Subcutaneous abdominal adipose tissue (tissue), 5 donors: Measurements from ENCODE around the gene ARID4A.

ENCODE experiments used
- H3K27ac ChIP-seq: one replicate; pipeline ENCODE4 v1.7.0; 2013; ENCODE audit warnings: low read depth, mild to moderate bottlenecking, inconsistent platforms, low read length, moderate library complexity
- H3K27me3 ChIP-seq, 5 donors: one replicate each; pipeline ENCODE4 v1.7.0; 2013; ENCODE audit warnings: low read length in 5 of 5, inconsistent platforms in 1 of 5; ENCODE audit not compliant: control insufficient read depth in 5 of 5, insufficient read depth in 4 of 5
- H3K36me3 ChIP-seq, 5 donors: one replicate each; pipeline ENCODE4 v1.7.0; 2013; ENCODE audit warnings: low read length in 5 of 5; ENCODE audit not compliant: control insufficient read depth in 5 of 5, insufficient read depth in 5 of 5
- H3K4me1 ChIP-seq, 5 donors: one replicate each; pipeline ENCODE4 v1.7.0; 2013; ENCODE audit warnings: low read length in 5 of 5, mild to moderate bottlenecking in 3 of 5, moderate library complexity in 1 of 5; ENCODE audit not compliant: control insufficient read depth in 5 of 5, insufficient read depth in 5 of 5
- H3K4me3 ChIP-seq, 5 donors: one replicate each; pipeline ENCODE4 v1.7.0; 2013; ENCODE audit warnings: low read length in 5 of 5, low read depth in 1 of 5
- H3K9ac ChIP-seq, 5 donors: one replicate each; pipeline ENCODE4 v1.7.0; 2013; ENCODE audit warnings: low read length in 5 of 5, mild to moderate bottlenecking in 4 of 5, moderate library complexity in 3 of 5
- H3K9me3 ChIP-seq, 5 donors: one replicate each; pipeline ENCODE4 v1.7.0; 2013; ENCODE audit warnings: low read length in 5 of 5; ENCODE audit not compliant: control insufficient read depth in 5 of 5
- donor health status: healthy.
- donor health status: healthy.
- donor health status: healthy.
- donor health status: healthy.
- donor health status: healthy.

Gene ARID4A

DNA sequence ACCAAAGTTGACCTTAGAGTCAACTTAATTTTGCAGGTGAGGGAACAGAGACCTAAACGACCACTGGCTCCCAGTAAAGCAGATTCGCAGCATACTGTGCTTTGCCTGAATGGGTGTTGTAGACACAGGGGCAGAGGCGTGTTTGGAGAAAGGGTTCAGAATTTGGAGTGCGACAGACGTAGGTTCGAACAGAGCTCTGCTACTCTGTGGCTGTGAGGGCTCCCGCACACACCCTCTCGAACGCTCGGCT, 97.1 kb downstream of the ARID4A start:
- peak overlapping the region in 2 of 5 donors; percentile 28 to 33 for H3K9ac ChIP-seq
- peak overlapping the region; percentile 64 to 83 (median 71) for H3K4me3 ChIP-seq
- H3K27me3 ChIP-seq, result no peaks in the 10 kb centered on the region
- no peak overlapping the region for H3K27ac ChIP-seq
- peaks cover 0 to 13% (median 11%) of the 10 kb centered on the region in 5 donors for H3K4me1 ChIP-seq
- no peaks in the 10 kb centered on the region for H3K9me3 ChIP-seq
- H3K36me3 ChIP-seq, result no peaks in the 10 kb centered on the region

DNA sequence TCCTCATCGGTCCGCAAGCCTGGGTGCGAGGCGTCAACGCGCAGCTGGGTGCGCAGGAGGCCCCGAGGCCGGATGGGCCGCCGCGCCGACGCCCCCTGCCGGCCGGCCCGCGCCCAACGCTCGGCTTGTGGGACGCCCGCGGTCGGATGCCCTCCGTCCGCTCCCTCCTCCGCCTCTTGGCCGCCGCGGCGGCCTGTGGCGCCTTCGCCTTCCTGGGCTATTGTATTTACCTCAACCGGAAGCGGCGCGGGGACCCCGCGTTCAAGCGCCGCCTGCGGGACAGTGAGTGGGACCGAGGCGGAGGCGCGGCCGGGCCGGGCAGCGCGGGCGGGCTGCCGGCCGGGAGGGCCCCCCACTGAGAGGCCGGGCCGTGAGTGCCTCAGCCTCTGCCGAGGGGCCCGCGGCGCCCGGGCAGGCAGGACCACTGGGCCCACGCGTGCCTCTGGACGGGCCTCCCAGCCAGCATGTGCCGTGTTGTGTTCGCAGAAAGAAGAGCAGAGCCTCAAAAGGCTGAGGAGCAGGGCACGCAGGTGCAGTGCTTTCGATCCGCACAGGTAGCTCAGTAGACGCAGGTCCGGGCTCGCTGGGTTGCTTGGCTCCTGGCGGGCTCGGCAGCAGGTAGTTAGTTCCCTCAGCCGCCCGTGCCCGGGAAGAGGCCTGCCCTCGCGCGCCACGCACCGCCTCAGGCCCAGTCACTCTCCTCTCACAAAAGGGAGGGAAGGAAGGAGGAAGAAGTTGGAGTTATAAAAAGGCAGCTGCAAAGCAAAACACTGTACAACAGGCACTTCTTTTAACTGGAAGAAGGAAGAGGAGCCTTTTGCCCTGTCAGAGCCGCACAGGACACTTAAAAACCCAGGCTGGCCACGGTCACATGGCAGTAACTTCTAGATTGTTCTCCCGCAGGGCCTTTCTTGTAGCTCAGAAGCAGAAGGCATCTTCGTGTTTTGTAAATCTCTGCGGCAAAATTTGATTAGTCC, 97.7 kb downstream of the ARID4A start, which contains the start of gene TOMM20L:
TSS of gene TOMM20L (plus strand) at position 119 of the 977 bp plus-strand sequence. CDS start at position 147, 28 bp downstream.
- H3K4me3 ChIP-seq, result peak within 1 kb of the TSS; percentile 64 to 83 (median 71)
- peak within 1 kb of the TSS; percentile 48 to 95 (median 76) for H3K9ac ChIP-seq
- peak within 1 kb of the TSS; percentile 60 for H3K27ac ChIP-seq
- H3K4me1 ChIP-seq, result peaks cover 0 to 13% (median 11%) of the 10 kb centered on the region in 5 donors
- H3K9me3 ChIP-seq, result no peaks in the 10 kb centered on the region
- no peaks in the 10 kb centered on the region for H3K27me3 ChIP-seq
- no peaks in the 10 kb centered on the region for H3K36me3 ChIP-seq

DNA sequence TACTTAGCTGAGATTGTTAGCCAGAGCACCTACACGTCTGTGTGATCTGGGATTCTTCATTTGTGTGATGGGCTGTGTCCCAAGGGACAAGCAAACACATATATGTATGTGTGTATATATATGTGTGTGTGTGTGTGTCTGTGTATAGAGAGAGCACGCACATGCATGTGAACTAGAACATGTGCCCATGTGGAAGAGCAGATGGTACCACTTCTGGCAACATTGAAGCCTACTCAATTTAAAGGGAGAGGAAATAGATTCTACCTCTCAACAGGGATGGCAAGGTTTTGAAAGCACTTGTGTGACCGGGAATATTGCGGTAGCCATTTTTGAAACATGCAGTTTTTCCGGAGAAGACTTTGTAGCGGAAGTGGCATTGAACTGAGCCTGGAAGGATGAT, 98.8 kb downstream of the ARID4A start:
- no peak overlapping the region for H3K9ac ChIP-seq
- H3K27me3 ChIP-seq, result no peaks in the 10 kb centered on the region
- no peaks in the 10 kb centered on the region for H3K36me3 ChIP-seq
- no peak overlapping the region for H3K4me3 ChIP-seq
- H3K27ac ChIP-seq, result no peak overlapping the region
- no peaks in the 10 kb centered on the region for H3K9me3 ChIP-seq
- H3K4me1 ChIP-seq, result peaks cover 0 to 13% (median 11%) of the 10 kb centered on the region in 5 donors

DNA sequence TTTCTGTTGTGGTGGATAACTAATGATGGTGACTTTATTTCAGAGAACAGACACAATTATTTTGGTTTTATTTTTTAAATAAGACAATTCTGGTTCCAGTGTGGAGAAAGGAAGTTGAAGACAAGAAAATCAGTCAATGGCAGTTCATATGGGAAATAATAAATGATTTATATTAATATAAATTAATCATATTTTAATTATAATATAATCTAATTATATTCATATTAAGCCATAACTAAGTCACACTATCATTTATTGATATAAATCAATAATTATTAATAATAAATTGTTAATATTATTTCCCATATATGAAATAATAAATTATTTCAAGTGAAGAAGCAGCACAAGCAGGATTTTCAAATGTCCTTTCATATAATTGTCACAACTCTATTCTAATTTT, 100.1 kb downstream of the ARID4A start:
- H3K4me3 ChIP-seq, result no peak overlapping the region
- no peak overlapping the region for H3K27ac ChIP-seq
- H3K9ac ChIP-seq, result no peak overlapping the region
- no peaks in the 10 kb centered on the region for H3K9me3 ChIP-seq
- H3K27me3 ChIP-seq, result no peaks in the 10 kb centered on the region
- peaks cover 0 to 13% (median 11%) of the 10 kb centered on the region in 5 donors for H3K4me1 ChIP-seq
- no peaks in the 10 kb centered on the region for H3K36me3 ChIP-seq

DNA sequence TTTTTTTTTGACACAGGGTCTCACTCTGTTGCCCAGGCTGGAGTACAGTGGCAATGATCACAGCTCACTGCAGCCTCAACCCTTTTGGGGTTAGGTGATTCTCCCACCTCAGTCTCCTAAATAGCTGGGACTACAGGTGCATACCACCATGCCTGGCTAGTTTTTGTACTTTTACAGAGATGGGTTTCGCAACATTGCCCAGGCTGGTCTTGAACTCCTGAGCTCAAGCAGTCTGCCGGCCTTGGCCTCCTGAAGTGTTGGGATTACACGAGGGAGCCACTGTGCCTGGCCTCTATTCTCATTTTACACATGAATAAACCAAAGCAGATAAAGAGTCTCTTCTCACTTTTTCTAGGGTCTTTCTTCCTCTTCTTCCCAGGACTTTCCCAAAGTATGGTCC, 100.5 kb downstream of the ARID4A start:
- no peaks in the 10 kb centered on the region for H3K27me3 ChIP-seq
- peaks cover 0 to 13% (median 11%) of the 10 kb centered on the region in 5 donors for H3K4me1 ChIP-seq
- H3K9me3 ChIP-seq, result no peaks in the 10 kb centered on the region
- no peak overlapping the region for H3K4me3 ChIP-seq
- H3K9ac ChIP-seq, result no peak overlapping the region
- H3K36me3 ChIP-seq, result no peaks in the 10 kb centered on the region
- H3K27ac ChIP-seq, result no peak overlapping the region

DNA sequence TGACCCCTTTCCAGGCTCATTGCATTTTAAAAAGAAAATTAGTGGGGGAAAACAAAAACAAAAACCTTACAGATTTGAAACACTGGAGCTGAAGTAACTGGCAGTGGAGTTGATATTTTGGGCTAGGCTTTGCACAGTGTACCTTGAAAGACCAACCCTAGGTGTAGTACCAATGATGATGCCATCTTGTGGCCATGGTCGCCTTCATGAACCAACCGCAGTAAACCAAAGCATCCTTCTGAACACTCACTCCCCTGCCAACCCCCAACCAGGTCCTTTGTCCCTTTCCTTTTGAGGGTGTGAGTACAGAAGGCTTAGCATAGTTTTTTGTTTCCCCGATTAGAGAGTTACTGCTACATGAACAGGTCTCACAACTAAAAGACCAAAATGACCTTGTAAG, 103.2 kb downstream of the ARID4A start:
- Histone ChIP-seq H3K27ac (no peak overlapping the region), H3K9me3 (no peaks in the 10 kb centered on the region), H3K27me3 (no peaks in the 10 kb centered on the region), H3K9ac (no peak overlapping the region), H3K4me1 (peaks cover 0 to 1% (median 0%) of the 10 kb centered on the region in 5 donors), H3K36me3 (no peaks in the 10 kb centered on the region), H3K4me3 (no peak overlapping the region)

DNA sequence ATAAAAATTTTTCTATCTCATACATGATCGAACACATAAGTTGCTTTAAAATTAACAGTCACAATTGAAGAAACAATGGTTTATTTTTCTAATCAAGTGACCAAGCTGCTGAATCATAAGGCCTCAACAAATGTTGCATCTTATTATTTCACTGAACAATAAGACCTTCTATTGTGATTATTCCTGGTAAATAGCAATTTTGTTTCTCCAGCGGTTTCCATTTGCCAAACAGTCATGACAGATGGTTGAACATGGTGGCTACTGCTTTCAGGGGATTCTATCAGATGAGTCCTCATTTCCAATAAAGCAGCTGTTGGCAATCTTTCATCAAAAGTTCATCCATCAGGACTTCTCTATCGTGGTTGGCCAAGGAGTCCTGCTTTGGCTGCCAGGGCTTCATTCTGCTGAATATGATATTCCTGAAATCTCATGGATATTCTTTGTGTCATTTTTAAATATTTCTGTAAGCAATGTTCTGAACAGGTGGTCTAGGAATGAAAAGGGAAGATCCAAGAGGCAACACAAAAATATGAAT, 110.4 kb downstream of the ARID4A start:
- Histone ChIP-seq H3K9ac (no peak overlapping the region), H3K27ac (no peak overlapping the region), H3K27me3 (no peaks in the 10 kb centered on the region), H3K4me1 (no peaks in the 10 kb centered on the region), H3K36me3 (peaks cover 25 to 42% (median 34%) of the 10 kb centered on the region in 5 donors), H3K9me3 (no peaks in the 10 kb centered on the region), H3K4me3 (no peak overlapping the region)

DNA sequence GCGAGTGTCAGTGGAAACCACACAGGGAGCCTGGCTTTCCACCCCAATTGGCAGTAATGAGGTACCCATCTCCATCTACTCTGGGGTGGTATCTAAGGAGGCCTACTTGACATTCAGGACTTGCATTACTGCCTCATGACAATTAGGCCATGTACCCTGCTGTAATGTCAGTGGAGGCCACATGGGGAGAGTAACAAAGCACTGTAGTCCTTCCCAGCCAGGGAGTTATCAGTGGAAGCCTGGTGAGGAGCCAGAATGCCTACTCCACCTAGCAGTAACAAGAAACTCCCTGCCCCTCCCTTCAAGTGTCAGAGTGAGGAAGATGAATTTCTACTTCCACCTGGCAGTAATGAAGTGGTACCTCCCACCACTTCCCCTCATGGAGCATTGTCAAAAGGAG, 116.5 kb downstream of the ARID4A start:
- Histone ChIP-seq H3K9ac (no peak overlapping the region), H3K36me3 (peaks cover 10 to 48% (median 26%) of the 10 kb centered on the region in 5 donors), H3K4me1 (no peaks in the 10 kb centered on the region), H3K9me3 (no peaks in the 10 kb centered on the region), H3K27me3 (no peaks in the 10 kb centered on the region), H3K4me3 (no peak overlapping the region), H3K27ac (no peak overlapping the region)

DNA sequence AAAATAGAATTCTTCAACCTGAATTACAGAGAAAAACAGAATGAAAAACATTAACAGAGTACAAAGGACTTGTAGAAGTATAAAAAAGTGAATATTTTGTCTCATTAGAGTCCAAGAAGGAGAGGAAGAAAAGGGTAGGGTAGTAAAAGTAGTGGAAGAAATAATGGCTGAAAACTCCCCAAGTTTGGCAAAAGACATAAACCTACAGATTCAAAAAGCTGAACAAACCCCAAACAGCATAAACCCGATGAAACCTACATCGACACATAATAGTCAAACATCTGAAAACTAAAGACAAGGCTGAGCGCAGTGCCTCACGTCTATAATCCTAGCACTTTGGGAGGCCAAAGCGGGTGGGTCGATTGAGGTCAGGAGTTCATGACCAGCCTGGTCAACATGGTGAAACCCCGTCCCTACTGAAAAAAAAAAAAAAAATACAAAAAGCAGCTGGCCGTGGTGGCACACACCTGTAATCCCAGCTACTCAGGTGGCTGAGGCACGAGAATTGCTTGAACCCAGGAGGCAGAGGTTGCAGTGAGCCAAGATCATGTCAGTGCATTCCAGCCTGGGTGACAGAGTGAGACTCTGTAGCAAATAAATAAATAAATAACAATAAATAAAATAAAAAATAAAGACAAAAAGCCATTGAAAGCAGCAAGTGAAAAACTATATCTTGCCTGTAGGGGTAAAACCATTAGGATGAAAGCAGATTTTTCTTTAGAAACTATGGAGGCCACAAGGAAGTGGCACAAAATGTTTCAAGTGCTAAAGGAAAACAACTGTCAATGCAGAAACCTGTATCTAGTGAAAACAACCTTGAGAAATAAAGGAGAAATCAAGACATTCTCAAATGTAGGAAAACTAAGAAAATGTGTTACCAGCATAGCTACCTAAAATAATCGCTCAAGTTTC, 117.5 kb downstream of the ARID4A start:
- Histone ChIP-seq H3K27me3 (no peaks in the 10 kb centered on the region), H3K36me3 (peaks cover 5 to 41% (median 20%) of the 10 kb centered on the region in 5 donors), H3K27ac (no peak overlapping the region), H3K4me1 (no peaks in the 10 kb centered on the region), H3K9ac (no peak overlapping the region), H3K4me3 (no peak overlapping the region), H3K9me3 (no peaks in the 10 kb centered on the region)
